Measurements from ENCODE around the gene LPP.
A peak's percentile ranks its signal among the peaks of the same experiment; 100 is the strongest.
"Not testable (repeated sequence)": the region's sequence is repeated elsewhere in the genome, so short reads cannot be mapped to it uniquely, and the experiment has no call there.

Gene LPP

GRCh38 chr3:188427981-188428380 is 274.0 kb downstream of the LPP start:
- DNase-seq (ENCODE audit: low read depth in 1 of 2, low spot score in 1 of 2): not testable (repeated sequence)

GRCh38 chr3:188431040-188431439 is 277.1 kb downstream of the LPP start:
- no peak for DNase-seq (ENCODE audit: low read depth in 1 of 2, low spot score in 1 of 2)

- no peak for DNase-seq (ENCODE audit: low read depth in 1 of 2, low spot score in 1 of 2)
Observed at GRCh38 chr3:188431553-188431952, 277.6 kb downstream of the LPP start.

- no peak for DNase-seq (ENCODE audit: low read depth in 1 of 2, low spot score in 1 of 2)
Observed at GRCh38 chr3:188432802-188433520, 279.0 kb downstream of the LPP start.

- no peak for DNase-seq (ENCODE audit: low read depth in 1 of 2, low spot score in 1 of 2)
Observed at GRCh38 chr3:188433521-188434150, 279.7 kb downstream of the LPP start.

- DNase-seq (ENCODE audit: low read depth in 1 of 2, low spot score in 1 of 2): no peak
Observed at GRCh38 chr3:188434594-188434993, 280.6 kb downstream of the LPP start.

GRCh38 chr3:188435266-188435665 is 281.3 kb downstream of the LPP start:
- DNase-seq (ENCODE audit: low read depth in 1 of 2, low spot score in 1 of 2): no peak

GRCh38 chr3:188437926-188438325 is 284.0 kb downstream of the LPP start:
- no peak for DNase-seq (ENCODE audit: low read depth in 1 of 2, low spot score in 1 of 2)

GRCh38 chr3:188439080-188439479 is 285.1 kb downstream of the LPP start:
- peak in 1 of 2 donors; percentile 4 for DNase-seq (ENCODE audit: low read depth in 1 of 2, low spot score in 1 of 2)

GRCh38 chr3:188440340-188440972 is 286.5 kb downstream of the LPP start:
- no peak for DNase-seq (ENCODE audit: low read depth in 1 of 2, low spot score in 1 of 2)

GRCh38 chr3:188442430-188442829 is 288.5 kb downstream of the LPP start:
- no peak for DNase-seq (ENCODE audit: low read depth in 1 of 2, low spot score in 1 of 2)

- DNase-seq (ENCODE audit: low read depth in 1 of 2, low spot score in 1 of 2): not testable (repeated sequence)
Observed at GRCh38 chr3:188445175-188445574, 291.2 kb downstream of the LPP start.

GRCh38 chr3:188446014-188446413 is 292.1 kb downstream of the LPP start:
- no peak for DNase-seq (ENCODE audit: low read depth in 1 of 2, low spot score in 1 of 2)

GRCh38 chr3:188446766-188447165 is 292.8 kb downstream of the LPP start:
- DNase-seq (ENCODE audit: low read depth in 1 of 2, low spot score in 1 of 2): no peak

- no peak for DNase-seq (ENCODE audit: low read depth in 1 of 2, low spot score in 1 of 2)
Observed at GRCh38 chr3:188448813-188449212, 294.9 kb downstream of the LPP start.

- no peak for DNase-seq (ENCODE audit: low read depth in 1 of 2, low spot score in 1 of 2)
Observed at GRCh38 chr3:188449421-188449820, 295.5 kb downstream of the LPP start.

- no peak for DNase-seq (ENCODE audit: low read depth in 1 of 2, low spot score in 1 of 2)
Observed at GRCh38 chr3:188452158-188452772, 298.3 kb downstream of the LPP start.

- no peak for DNase-seq (ENCODE audit: low read depth in 1 of 2, low spot score in 1 of 2)
Observed at GRCh38 chr3:188453431-188454384, 299.8 kb downstream of the LPP start.

- DNase-seq (ENCODE audit: low read depth in 1 of 2, low spot score in 1 of 2): no peak
Observed at GRCh38 chr3:188455748-188456147, 301.8 kb downstream of the LPP start.

GRCh38 chr3:188458756-188459155 is 304.8 kb downstream of the LPP start:
- DNase-seq (ENCODE audit: low read depth in 1 of 2, low spot score in 1 of 2): no peak

- no peak for DNase-seq (ENCODE audit: low read depth in 1 of 2, low spot score in 1 of 2)
Observed at GRCh38 chr3:188465311-188465710, 311.4 kb downstream of the LPP start.
